H54 (cell line): ENCODE data around the gene ETNK2.

Experiments used
- DNase-seq: peaks from one replicate; pipeline ENCODE4 v3.0.0; 2011; ENCODE audit warnings: low spot score, mixed read lengths; ENCODE audit not compliant: insufficient read length
- FAIRE-seq: peaks from 3 replicates; lab custom pipeline; 2011; peaks lifted over from hg19 to GRCh38; lab: Jason Lieb, UNC
- POLR2A ChIP-seq: IDR thresholded peaks from 2 replicates; pipeline ENCODE4 v1.6.1; 2011; ENCODE audit warnings: low read depth, mild to moderate bottlenecking, low read length

ETNK2 gene

DNA sequence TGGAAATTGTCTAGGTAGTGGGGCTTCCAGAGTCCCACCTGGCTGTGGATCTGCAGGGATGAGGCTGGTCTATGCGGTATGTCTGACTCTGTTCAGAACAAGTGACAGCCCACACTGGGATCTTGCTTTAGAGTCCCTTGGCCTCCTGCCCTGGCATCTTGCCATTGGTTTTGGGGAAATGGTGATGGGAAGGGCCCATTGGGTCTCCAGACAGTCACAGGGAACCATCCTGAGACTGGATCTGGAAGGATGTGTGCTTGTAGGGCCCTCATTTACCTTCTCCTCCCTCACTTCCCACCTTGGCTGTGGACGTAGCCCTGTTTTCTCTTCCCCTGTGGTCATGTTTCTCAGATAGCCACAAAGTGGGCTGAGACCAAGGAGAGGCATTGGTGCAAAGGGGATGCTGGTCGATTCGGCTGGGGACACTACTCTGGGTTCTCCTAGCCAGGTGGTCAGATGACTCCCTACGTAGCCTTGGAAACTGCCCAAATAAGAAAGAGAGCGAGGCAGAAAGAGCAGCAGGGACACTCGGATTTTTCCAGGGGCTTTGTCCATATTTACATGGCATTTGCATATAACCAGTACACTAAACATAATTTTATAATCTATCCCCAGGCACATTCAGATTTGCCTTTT, 63.8 kb downstream of the ETNK2 start:
- DNase-seq, result no peak

GRCh38 chr1:204087181-204087892, 64.5 kb downstream of the ETNK2 start:
- no peak for FAIRE-seq
- no peak for DNase-seq
- no peak for TF ChIP-seq POLR2A

More for the DNA sequence above, 63.8 kb downstream of the ETNK2 start:
- no peak for TF ChIP-seq POLR2A
- no peak for FAIRE-seq

GRCh38 chr1:204085876-204086275, 66.0 kb downstream of the ETNK2 start:
- DNase-seq (no peak), FAIRE-seq (no peak)
- TF ChIP-seq POLR2A, result no peak

GRCh38 chr1:204084247-204084772, 67.5 kb downstream of the ETNK2 start:
- TF ChIP-seq POLR2A, result no peak
- no peak for FAIRE-seq
- DNase-seq, result peak; percentile 29

DNA sequence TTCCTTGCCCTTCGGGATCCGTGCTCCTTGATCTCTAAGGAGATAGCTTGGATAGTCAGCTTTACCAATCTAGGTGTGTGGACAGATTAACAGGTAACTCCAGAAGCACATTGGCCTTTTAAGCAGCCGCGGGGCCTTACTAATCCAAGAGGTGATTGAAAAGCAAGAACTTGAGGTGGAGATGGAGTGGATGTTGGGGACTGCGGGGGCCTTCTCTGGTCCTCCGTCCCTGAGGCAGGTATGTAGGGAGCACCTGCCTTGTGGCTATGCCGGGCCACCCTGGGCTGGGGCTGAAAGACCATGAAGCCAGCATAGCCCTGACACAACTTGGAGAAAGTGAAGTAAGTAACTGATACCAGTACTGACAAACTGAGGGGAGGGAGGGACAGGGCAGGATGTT, 68.4 kb downstream of the ETNK2 start:
- no peak for TF ChIP-seq POLR2A
- FAIRE-seq (no peak), DNase-seq (no peak)

DNA sequence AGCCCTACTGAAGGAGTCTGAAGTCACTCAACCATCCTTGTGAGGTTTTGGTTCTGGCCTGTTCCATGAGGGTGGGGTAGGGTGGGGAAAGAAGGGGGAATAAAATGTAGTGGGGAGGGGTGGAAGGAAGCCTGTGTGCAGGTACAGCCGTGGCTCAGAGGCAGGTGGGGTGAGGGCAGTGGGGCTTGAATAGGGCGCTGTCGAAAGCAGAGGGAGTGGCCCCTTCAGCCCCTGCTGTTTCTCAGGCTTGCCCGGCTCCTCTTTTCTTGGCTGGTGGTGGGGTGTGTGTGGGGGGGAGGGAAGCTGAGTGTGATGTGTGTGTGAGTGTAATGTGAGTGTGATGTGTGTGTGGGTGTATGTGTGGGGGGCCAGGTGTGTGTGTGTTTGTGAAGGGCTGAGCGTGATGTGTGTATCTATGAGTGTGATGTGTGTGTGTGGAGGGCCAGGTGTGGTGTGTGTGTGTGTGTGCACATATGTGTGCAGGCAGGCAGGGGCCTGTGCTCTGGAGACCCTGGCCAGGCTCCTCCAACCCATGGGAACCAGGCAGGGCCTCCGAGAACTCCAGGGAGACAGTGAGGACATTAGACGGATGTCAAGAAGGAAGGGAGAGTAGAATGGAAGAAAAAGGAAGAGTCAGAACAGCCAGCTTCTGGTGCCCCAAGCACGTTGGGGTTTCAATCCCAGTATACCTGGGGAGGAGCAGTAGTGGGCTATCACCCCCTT, 69.9 kb downstream of the ETNK2 start:
- DNase-seq, result no peak
- no peak for TF ChIP-seq POLR2A
- FAIRE-seq, result no peak

GRCh38 chr1:204081164-204081790, 70.6 kb downstream of the ETNK2 start:
- FAIRE-seq, result no peak
- no peak for DNase-seq
- no peak for TF ChIP-seq POLR2A
